T-helper 1 cell (primary cell): ENCODE results near the gene SLC17A2.

Experiments used
- DNase-seq, 5 donors: peaks; one replicate each; pipeline ENCODE4 v3.0.0-alpha.2; 2012 to 2020

Gene SLC17A2

DNA sequence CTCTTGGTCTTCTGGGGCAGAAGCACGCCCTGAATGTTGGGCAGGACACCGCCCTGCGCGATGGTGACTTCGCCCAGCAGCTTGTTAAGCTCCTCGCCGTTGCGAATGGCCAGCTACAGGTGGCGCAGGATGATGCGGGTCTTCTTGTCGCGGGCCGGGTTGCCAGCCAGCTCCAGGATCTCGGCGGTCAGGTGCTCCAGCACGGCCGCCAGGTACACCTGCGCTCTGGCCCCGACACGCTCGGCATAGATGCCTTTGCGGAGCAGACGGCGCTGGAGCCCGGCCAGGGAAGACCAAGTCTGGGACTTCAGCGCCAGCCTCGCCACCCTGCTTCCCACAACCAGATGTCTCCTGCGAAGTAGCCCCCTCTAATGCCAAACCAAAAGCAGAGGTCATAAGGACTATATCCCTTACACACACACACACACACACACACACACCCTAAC, 48.4 kb downstream of the SLC17A2 start:
- DNase-seq: peak in 4 of 5 donors; percentile 8 to 57 (median 36)

DNA sequence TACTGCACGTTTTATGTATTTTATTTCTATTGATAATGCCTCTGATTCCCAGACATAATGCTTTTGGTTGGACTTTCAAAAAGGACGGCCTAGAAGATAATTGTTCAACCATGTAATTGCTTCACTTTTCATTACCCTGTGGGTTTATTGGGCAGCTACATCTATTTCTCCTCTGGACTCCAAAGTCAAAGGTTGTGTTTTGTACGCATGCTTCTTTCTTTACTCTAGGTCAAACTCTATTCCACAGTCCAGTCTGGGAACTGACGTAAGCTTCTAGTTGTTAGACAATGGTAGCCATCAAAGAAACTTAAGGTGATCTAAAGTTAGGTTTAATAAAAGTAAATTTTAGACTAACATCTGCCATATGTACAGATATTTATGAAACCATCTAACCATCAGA, 49.9 kb downstream of the SLC17A2 start:
- DNase-seq: no peak

DNA sequence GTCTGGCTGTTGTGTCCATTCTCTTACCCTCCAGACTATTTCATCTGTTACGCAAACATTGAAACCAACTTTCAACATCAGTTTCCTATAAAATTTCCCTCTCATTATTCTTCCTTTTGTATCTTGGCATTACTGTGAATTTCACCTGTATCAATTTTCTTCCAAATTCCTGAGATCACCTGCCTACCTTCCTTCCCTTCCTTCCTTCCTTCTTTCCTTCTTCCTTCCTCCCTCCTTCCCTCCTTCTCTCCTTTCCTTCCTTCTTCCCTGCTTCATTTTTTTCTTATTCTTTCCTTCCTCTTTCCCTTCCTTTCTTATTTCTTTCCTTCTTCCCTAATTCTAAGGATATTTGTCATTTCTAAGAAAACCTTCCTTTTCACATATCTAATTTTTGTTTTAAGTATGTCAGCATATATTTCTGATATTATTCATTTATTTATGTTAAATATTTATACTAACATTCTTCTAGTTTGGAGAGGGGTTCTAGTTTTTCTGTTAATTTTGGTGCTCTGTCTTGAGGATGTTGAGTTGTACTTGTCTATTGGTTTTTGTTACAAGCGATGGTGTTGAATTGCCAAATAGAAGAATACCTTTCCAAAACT, 51.7 kb downstream of the SLC17A2 start:
- DNase-seq: no peak

DNA sequence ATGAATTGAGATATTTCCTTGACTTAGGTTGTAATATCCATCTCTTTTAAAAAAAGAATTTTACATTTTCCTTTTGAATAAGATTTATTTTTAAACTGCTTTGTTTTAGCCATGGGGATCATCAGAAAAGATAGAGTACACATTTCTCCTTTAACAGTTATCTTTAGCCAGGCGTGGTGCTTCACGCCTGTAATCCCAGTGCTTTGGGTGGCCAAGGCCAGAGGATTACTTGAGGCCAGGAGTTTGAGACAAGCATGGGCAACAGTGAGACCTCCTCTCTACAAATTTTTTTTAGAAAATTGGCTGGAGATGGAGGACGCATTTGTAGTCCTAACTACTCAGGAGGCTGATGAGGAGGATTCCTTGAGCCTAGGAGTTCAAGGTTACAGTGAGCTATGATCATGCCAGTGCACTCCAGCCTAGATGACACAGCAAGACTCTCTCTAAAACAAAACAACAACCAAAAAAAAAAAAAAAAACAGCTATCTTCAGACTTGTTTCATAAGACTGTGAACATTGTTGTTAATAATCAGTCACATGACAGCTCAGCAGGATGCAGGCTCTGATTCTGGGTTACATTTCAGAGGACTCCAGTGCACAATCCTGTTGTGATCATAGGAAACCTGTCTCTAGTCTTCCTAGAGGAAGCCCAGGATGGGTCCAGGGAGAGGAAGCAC, 54.4 kb downstream of the SLC17A2 start:
- DNase-seq: no peak

DNA sequence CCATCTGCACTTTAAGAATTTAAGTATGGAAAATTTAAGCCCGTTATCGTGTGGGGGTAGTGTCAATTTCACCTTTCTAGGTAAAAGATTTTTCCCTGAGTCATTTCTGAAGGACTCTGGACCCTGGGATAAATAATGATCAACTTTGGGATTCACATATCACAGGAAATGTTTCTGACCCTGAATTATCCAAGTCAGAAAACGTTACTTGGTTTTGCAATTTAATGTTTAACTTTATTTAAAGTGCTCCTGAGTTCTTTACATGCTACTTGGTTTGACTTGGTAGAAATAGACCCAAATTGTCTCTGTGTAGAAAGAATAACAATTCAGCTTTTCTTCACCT, 55.0 kb downstream of the SLC17A2 start:
- DNase-seq: no peak

DNA sequence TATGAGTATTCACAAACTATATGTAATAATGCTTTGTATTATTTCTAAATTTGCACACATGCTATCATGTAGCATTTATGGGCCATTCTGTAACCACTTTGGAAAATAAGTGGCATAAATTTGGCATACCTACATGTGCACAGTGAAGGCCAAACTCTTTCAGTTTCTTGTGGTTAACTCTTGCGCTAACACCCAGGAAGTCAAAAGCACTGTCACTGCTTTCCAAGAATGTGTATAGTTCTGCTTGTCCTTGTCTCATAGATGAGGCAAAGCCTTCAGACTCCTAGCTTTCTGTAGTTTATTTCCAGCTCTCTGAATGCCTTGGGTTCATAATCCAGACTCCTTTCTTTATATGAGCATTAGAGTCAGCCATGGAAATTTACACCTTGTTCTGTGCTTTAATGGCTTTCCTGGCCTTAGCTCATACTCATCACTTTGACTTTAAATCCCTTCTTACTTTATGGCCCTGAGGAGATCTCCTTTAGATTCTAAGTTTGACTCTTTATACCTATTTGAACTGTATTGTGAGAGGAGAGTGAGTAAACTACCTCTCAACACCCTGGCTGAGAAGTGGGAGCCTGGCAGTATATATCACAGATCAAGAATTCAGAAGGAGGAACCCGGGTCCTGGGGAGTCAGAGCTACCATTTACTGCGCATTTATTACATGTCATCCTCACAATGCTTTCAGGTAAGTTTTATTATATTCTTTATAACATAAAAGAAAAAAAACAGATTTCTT, 55.5 kb downstream of the SLC17A2 start:
- peak in 1 of 5 donors; percentile 66 for DNase-seq

DNA sequence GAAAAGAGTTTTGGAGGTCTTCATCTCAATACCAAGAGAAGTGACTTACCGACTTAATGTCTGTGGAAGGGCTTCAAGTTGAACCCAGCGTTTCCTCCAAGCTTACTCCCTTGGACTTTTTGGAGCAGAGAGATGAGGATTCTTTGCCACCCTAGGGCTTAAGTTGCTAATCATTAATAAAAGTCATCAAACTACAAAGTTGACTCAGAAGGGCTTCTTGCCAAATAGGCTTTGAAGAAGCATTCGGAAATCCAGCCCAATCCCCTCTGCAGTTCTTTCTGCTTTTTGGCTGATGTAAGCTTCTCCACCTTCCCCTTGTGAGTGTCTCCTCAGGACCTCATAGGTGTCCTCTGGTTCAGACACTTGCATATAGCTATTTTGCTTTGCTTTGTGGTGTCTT, 56.4 kb downstream of the SLC17A2 start, which contains the start of gene SLC17A3:
Gene SLC17A3, minus strand, starts transcription at position 126 of the 400 bp plus-strand sequence. CDS start 5,856 bp downstream, outside the sequence.
- DNase-seq: no peak

DNA sequence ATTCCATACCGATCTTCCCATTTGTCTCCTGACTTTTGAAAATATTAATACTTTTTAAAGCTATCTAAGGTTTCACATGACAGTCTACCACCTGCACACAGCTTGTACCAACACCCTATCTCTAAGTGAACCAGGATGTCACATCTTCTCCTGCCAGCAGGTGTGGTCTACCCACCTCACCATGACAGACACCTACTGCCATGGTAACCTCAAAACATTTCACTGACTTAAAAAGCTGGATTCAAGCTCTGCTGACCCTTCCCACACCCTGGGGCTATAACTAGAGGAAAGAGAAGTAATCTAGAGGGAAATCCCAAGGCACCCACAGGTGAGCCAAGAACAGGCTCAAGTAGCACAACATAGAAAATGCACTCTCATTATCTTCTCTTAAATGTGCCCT, 57.7 kb downstream of the SLC17A2 start:
- DNase-seq: peak in 1 of 5 donors; percentile 17

DNA sequence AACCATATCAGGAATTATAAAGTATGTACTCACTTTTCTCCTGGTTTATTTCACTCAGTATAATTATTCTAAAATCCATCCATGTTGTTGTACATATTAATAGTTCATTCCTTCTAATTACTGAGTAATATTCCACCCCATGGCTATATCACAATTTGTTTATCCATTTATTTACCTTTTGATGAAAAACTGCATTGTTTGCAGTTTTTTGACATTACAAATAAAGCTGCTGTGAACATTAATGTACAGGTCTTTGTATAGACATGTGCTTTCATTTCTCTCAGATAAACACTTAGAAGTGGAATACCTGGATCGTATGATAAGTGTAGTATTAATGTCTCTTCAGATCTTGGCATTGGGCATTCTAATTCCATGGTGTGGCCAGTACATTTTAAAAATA, 60.7 kb downstream of the SLC17A2 start:
- no peak for DNase-seq

DNA sequence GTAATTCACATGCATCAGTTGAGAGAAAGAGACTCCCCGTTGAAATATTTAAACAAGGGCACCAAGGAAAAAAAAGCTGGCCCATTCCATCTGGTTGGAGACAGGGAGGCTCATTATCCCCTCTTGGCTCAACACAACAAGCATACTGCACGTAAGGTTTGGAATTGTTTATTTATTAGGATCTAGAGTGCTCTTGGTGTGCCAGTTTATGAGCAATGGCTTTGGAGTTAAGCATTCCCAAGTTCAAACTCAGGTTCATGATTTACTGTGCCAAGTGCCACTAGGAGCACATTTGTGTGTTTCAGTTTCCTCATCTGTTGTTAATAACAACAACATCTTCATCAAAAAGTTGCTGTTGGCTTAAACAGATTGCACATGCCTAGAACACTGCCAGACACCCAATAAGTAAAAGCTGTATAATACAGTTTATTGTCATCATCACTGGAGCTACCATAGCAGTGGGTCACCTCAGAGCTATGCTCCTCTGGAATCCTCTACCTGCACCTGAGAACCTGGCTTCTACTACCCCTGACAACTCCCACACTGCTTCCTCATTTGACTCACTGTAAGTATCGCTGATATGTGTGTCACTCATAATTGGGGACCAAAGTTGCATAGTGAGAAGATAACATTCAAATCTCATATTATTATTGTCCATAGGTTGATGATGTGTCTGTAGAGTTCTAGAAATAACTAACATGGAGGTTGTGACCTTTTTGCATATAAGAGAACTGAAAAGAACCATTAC, 61.9 kb downstream of the SLC17A2 start:
- no peak for DNase-seq

DNA sequence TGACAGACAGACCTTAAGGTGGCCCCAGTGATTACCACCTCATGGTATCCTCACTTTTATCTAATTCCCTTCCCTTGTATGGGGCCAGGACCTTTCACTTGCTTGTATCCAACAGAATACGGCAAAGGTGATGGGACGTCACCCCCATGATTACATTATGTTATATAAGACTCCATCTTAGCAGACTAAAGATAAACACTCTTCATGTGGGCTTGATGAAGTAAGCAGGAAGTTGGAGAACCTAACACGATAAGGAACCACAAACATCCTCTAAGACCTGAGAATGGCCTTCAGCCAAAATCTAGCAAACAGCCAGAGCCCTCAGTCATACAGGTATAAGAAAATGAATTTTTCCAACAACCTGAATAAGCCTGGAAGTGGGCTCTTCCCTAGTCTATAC, 64.5 kb downstream of the SLC17A2 start:
- peak in 3 of 5 donors; percentile 13 to 66 (median 21) for DNase-seq

DNA sequence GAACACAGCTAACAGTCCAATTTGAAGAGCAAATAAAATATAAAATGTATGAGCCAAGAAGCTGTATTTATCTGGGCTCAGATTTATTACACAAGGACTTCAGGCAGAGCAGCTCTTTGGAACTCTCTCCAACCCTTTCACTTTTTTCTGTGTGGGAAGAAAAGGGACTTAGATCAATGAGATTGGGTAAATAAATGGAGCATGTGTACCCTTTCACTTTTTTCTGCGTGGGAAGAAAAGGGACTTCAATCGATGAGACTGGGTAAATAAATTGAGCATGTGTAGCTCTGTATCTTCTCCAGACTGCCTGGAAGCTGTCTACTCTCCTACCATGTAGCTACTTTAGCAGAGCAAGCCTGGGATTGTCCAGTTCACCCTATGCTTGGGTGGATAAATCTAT, 67.1 kb downstream of the SLC17A2 start:
- DNase-seq: no peak
